ENCODE measurements around the gene MAP3K5.
"Not testable (repeated sequence)": the region's sequence is repeated elsewhere in the genome, so short reads cannot be mapped to it uniquely, and the experiment has no call there.

The MAP3K5 gene

GRCh38 chr6:136793363-136793762 lies 1.1 kb upstream of the MAP3K5 start:
- 43% methylated on average over 7 of the region's 8 CpGs for WGBS (ENCODE audit: insufficient coverage)
- H3K27me3 ChIP-seq (replicated peaks in 2 of 5; ENCODE audit: control insufficient read depth in 4 of 5, insufficient read depth in 5 of 5, low read length in 4 of 5), result no peaks in the 10 kb centered on the region
- peak in 2 of 3 donors; percentile 56 to 58 for DNase-seq
- POLR2A ChIA-PET, result interaction anchor here (0.6 to 2.3 kb wide), 2 partner anchors 44 to 145 kb away, joined by 3 to 7 read pairs; no protein-coding TSS in a partner anchor
- H3K4me1 ChIP-seq (ENCODE audit: control extremely low read depth in 1 of 4, control insufficient read depth in 4 of 4, insufficient read depth in 4 of 4, low read length in 3 of 4), result peaks cover 16 to 32% (median 25%) of the 10 kb centered on the region in 4 experiments
- peak overlapping the region; percentile 83 to 95 for H3K27ac ChIP-seq (ENCODE audit: insufficient read depth in 1 of 2, low read depth in 1 of 2, low read length in 2 of 2, poor library complexity in 1 of 2, severe bottlenecking in 2 of 2)
- CTCF ChIA-PET, result interaction anchor here (0.6 to 7.5 kb wide), 14 partner anchors 8 to 185 kb away, joined by 3 to 211 read pairs (median 9); no protein-coding TSS in a partner anchor
- peaks cover 0 to 3% (median 0%) of the 10 kb centered on the region in 5 experiments for H3K9me3 ChIP-seq (ENCODE audit: control extremely low read depth in 1 of 5, control insufficient read depth in 4 of 5, insufficient read depth in 2 of 5, low read depth in 1 of 5, low read length in 4 of 5)
- no peaks in the 10 kb centered on the region for H3K36me3 ChIP-seq (ENCODE audit: control insufficient read depth in 4 of 4, insufficient read depth in 4 of 4, low read length in 3 of 4)
- H3K4me3 ChIP-seq (ENCODE audit: control insufficient read depth in 1 of 7, extremely low read depth in 1 of 7, insufficient read depth in 4 of 7, low read depth in 2 of 7, low read length in 6 of 7), result peak overlapping the region in 6 of 7 experiments; percentile 16 to 96 (median 92)

GRCh38 chr6:136792095-136792409 lies 225 bp downstream of the MAP3K5 start:
- ChIA-PET CTCF (interaction anchor here (0.6 to 7.5 kb wide), 54 partner anchors 8 to 1342 kb away, joined by 3 to 211 read pairs (median 5); no protein-coding TSS in a partner anchor), POLR2A (interaction anchor here (0.6 to 2.3 kb wide), 5 partner anchors 31 to 148 kb away, joined by 3 to 10 read pairs (median 7); partner anchors contain the start of gene PEX7)
- Histone ChIP-seq H3K4me1 (ENCODE audit: control extremely low read depth in 1 of 4, control insufficient read depth in 4 of 4, insufficient read depth in 4 of 4, low read length in 3 of 4) (peaks cover 25 to 45% (median 36%) of the 10 kb centered on the region in 4 experiments), H3K4me3 (ENCODE audit: control insufficient read depth in 1 of 7, extremely low read depth in 1 of 7, insufficient read depth in 4 of 7, low read depth in 2 of 7, low read length in 6 of 7) (peak overlapping the region; percentile 73 to 96 (median 92)), H3K36me3 (ENCODE audit: control insufficient read depth in 4 of 4, insufficient read depth in 4 of 4, low read length in 3 of 4) (no peaks in the 10 kb centered on the region), H3K27me3 (replicated peaks in 2 of 5; ENCODE audit: control insufficient read depth in 4 of 5, insufficient read depth in 5 of 5, low read length in 4 of 5) (no peaks in the 10 kb centered on the region), H3K9me3 (ENCODE audit: control extremely low read depth in 1 of 5, control insufficient read depth in 4 of 5, insufficient read depth in 2 of 5, low read depth in 1 of 5, low read length in 4 of 5) (no peaks in the 10 kb centered on the region), H3K27ac (ENCODE audit: insufficient read depth in 1 of 2, low read depth in 1 of 2, low read length in 2 of 2, poor library complexity in 1 of 2, severe bottlenecking in 2 of 2) (peak overlapping the region; percentile 61 to 95)
- peak in 1 of 3 donors; percentile 60 for DNase-seq
- WGBS (ENCODE audit: insufficient coverage), result under 1% methylated on average over 31 of the region's 46 CpGs

- no peaks in the 10 kb centered on the region for H3K27me3 ChIP-seq (replicated peaks in 2 of 5; ENCODE audit: control insufficient read depth in 4 of 5, insufficient read depth in 5 of 5, low read length in 4 of 5)
- no peaks in the 10 kb centered on the region for H3K36me3 ChIP-seq (ENCODE audit: control insufficient read depth in 4 of 4, insufficient read depth in 4 of 4, low read length in 3 of 4)
- peak overlapping the region; percentile 61 to 95 for H3K27ac ChIP-seq (ENCODE audit: insufficient read depth in 1 of 2, low read depth in 1 of 2, low read length in 2 of 2, poor library complexity in 1 of 2, severe bottlenecking in 2 of 2)
- peak overlapping the region; percentile 73 to 96 (median 92) for H3K4me3 ChIP-seq (ENCODE audit: control insufficient read depth in 1 of 7, extremely low read depth in 1 of 7, insufficient read depth in 4 of 7, low read depth in 2 of 7, low read length in 6 of 7)
- DNase-seq, result peak; percentile 52 to 75 (median 64)
- peaks cover 25 to 50% (median 38%) of the 10 kb centered on the region in 4 experiments for H3K4me1 ChIP-seq (ENCODE audit: control extremely low read depth in 1 of 4, control insufficient read depth in 4 of 4, insufficient read depth in 4 of 4, low read length in 3 of 4)
- WGBS (ENCODE audit: insufficient coverage), result under 1% methylated on average over 60 of the region's 62 CpGs
- H3K9me3 ChIP-seq (ENCODE audit: control extremely low read depth in 1 of 5, control insufficient read depth in 4 of 5, insufficient read depth in 2 of 5, low read depth in 1 of 5, low read length in 4 of 5), result no peaks in the 10 kb centered on the region
- CTCF ChIA-PET, result interaction anchor here (0.6 to 7.5 kb wide), 50 partner anchors 8 to 449 kb away, joined by 3 to 211 read pairs (median 5); no protein-coding TSS in a partner anchor
- POLR2A ChIA-PET, result interaction anchor here (0.6 to 2.3 kb wide), 6 partner anchors 31 to 148 kb away, joined by 3 to 10 read pairs (median 6); partner anchors contain the start of gene PEX7
Measured at GRCh38 chr6:136791296-136792094, 782 bp downstream of the MAP3K5 start.

- Histone ChIP-seq H3K4me1 (ENCODE audit: control extremely low read depth in 1 of 4, control insufficient read depth in 4 of 4, insufficient read depth in 4 of 4, low read length in 3 of 4) (peaks cover 28 to 58% (median 46%) of the 10 kb centered on the region in 4 experiments), H3K27ac (ENCODE audit: insufficient read depth in 1 of 2, low read depth in 1 of 2, low read length in 2 of 2, poor library complexity in 1 of 2, severe bottlenecking in 2 of 2) (peak overlapping the region; percentile 61 to 95), H3K27me3 (replicated peaks in 2 of 5; ENCODE audit: control insufficient read depth in 4 of 5, insufficient read depth in 5 of 5, low read length in 4 of 5) (no peaks in the 10 kb centered on the region), H3K4me3 (ENCODE audit: control insufficient read depth in 1 of 7, extremely low read depth in 1 of 7, insufficient read depth in 4 of 7, low read depth in 2 of 7, low read length in 6 of 7) (peak overlapping the region in 6 of 7 experiments; percentile 73 to 96 (median 92)), H3K9me3 (ENCODE audit: control extremely low read depth in 1 of 5, control insufficient read depth in 4 of 5, insufficient read depth in 2 of 5, low read depth in 1 of 5, low read length in 4 of 5) (no peaks in the 10 kb centered on the region), H3K36me3 (ENCODE audit: control insufficient read depth in 4 of 4, insufficient read depth in 4 of 4, low read length in 3 of 4) (peaks cover 0 to 2% (median 0%) of the 10 kb centered on the region in 4 experiments)
- WGBS (ENCODE audit: insufficient coverage), result 0% methylated on average over 4 of the region's 7 CpGs
- DNase-seq, result no peak
- CTCF ChIA-PET, result interaction anchor here (0.6 to 7.5 kb wide), 11 partner anchors 9 to 146 kb away, joined by 3 to 211 read pairs (median 6); no protein-coding TSS in a partner anchor
- POLR2A ChIA-PET, result interaction anchor here (0.6 to 2.1 kb wide), 3 partner anchors 32 to 147 kb away, joined by 4 to 10 read pairs (median 7); partner anchors contain the start of gene PEX7
Measured at GRCh38 chr6:136790411-136791295, 1.6 kb downstream of the MAP3K5 start.

GRCh38 chr6:136789440-136789839 lies 2.8 kb downstream of the MAP3K5 start:
- H3K9me3 ChIP-seq (ENCODE audit: control extremely low read depth in 1 of 5, control insufficient read depth in 4 of 5, insufficient read depth in 2 of 5, low read depth in 1 of 5, low read length in 4 of 5); POLR2A ChIA-PET; DNase-seq; H3K27me3 ChIP-seq (replicated peaks in 2 of 5; ENCODE audit: control insufficient read depth in 4 of 5, insufficient read depth in 5 of 5, low read length in 4 of 5); H3K36me3 ChIP-seq (ENCODE audit: control insufficient read depth in 4 of 4, insufficient read depth in 4 of 4, low read length in 3 of 4): not testable (repeated sequence)
- CTCF ChIA-PET, result interaction anchor here (1.2 to 7.5 kb wide), 7 partner anchors 8 to 145 kb away, joined by 3 to 211 read pairs (median 20); no protein-coding TSS in a partner anchor
- 80% methylated on average over 3 of the region's 3 CpGs for WGBS (ENCODE audit: insufficient coverage)
- Histone ChIP-seq H3K4me3 (ENCODE audit: control insufficient read depth in 1 of 7, extremely low read depth in 1 of 7, insufficient read depth in 4 of 7, low read depth in 2 of 7, low read length in 6 of 7) (peak overlapping the region in 4 of 7 experiments; percentile 92 to 96 (median 94)), H3K4me1 (ENCODE audit: control extremely low read depth in 1 of 4, control insufficient read depth in 4 of 4, insufficient read depth in 4 of 4, low read length in 3 of 4) (peaks cover 37 to 71% (median 57%) of the 10 kb centered on the region in 4 experiments), H3K27ac (ENCODE audit: insufficient read depth in 1 of 2, low read depth in 1 of 2, low read length in 2 of 2, poor library complexity in 1 of 2, severe bottlenecking in 2 of 2) (peak overlapping the region in 1 of 2 experiments; percentile 95)

GRCh38 chr6:136788069-136788902 lies 4.0 kb downstream of the MAP3K5 start:
- DNase-seq, result peak in 2 of 3 donors; percentile 57 to 66
- H3K27ac ChIP-seq (ENCODE audit: insufficient read depth in 1 of 2, low read depth in 1 of 2, low read length in 2 of 2, poor library complexity in 1 of 2, severe bottlenecking in 2 of 2), result peak overlapping the region in 1 of 2 experiments; percentile 6
- POLR2A ChIA-PET, result no interaction called here
- CTCF ChIA-PET, result interaction anchor here (0.6 to 7.5 kb wide), 10 partner anchors 10 to 144 kb away, joined by 3 to 211 read pairs (median 8); no protein-coding TSS in a partner anchor
- peaks cover 0 to 2% (median 0%) of the 10 kb centered on the region in 4 experiments for H3K36me3 ChIP-seq (ENCODE audit: control insufficient read depth in 4 of 4, insufficient read depth in 4 of 4, low read length in 3 of 4)
- H3K4me1 ChIP-seq (ENCODE audit: control extremely low read depth in 1 of 4, control insufficient read depth in 4 of 4, insufficient read depth in 4 of 4, low read length in 3 of 4), result peaks cover 43 to 77% (median 62%) of the 10 kb centered on the region in 4 experiments
- no peaks in the 10 kb centered on the region for H3K27me3 ChIP-seq (replicated peaks in 2 of 5; ENCODE audit: control insufficient read depth in 4 of 5, insufficient read depth in 5 of 5, low read length in 4 of 5)
- H3K4me3 ChIP-seq (ENCODE audit: control insufficient read depth in 1 of 7, extremely low read depth in 1 of 7, insufficient read depth in 4 of 7, low read depth in 2 of 7, low read length in 6 of 7), result peak overlapping the region in 3 of 7 experiments; percentile 14 to 96 (median 14)
- WGBS (ENCODE audit: insufficient coverage), result 94% methylated on average over 2 of the region's 7 CpGs
- no peaks in the 10 kb centered on the region for H3K9me3 ChIP-seq (ENCODE audit: control extremely low read depth in 1 of 5, control insufficient read depth in 4 of 5, insufficient read depth in 2 of 5, low read depth in 1 of 5, low read length in 4 of 5)
